Measurements from ENCODE around the gene MYO1D. TPM values are rescaled to one million over a fixed set of nuclear protein-coding genes. Genes with fewer than 3 reads are reported as not detected.

The MYO1D gene
- total RNA-seq, 4 donors from 2014 or later, result 60.4 to 89.0 (median 82.5) TPM

DNA sequence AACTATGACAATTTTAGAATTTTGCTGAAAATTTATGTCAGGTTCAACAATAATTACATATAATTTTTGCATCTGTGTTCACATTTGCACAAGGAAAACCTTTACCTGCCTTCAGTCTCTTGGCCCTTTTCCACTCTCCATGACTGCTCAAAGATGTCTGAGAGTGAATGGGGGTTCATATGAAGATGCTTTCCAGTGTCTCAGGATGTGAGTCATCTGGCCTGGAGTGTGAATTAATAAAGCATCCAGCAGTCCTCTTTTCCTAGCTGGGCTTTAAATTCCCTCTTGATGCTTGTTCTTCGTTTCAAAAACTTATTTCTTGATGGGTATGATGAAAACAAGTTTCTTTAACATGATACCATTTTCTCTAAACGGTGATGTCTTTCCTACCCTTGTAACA, 290.3 kb downstream of the MYO1D start:
- TF ChIP-seq, protein P1, sequence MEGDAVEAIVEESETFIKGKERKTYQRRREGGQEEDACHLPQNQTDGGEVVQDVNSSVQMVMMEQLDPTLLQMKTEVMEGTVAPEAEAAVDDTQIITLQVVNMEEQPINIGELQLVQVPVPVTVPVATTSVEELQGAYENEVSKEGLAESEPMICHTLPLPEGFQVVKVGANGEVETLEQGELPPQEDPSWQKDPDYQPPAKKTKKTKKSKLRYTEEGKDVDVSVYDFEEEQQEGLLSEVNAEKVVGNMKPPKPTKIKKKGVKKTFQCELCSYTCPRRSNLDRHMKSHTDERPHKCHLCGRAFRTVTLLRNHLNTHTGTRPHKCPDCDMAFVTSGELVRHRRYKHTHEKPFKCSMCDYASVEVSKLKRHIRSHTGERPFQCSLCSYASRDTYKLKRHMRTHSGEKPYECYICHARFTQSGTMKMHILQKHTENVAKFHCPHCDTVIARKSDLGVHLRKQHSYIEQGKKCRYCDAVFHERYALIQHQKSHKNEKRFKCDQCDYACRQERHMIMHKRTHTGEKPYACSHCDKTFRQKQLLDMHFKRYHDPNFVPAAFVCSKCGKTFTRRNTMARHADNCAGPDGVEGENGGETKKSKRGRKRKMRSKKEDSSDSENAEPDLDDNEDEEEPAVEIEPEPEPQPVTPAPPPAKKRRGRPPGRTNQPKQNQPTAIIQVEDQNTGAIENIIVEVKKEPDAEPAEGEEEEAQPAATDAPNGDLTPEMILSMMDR (IDR thresholded peaks at IDR 0.05), result no peak
- no peak for TF ChIP-seq POLR2A (IDR thresholded peaks at IDR 0.05)
- H3K4me3 ChIP-seq (ENCODE audit: low read depth, poor library complexity, severe bottlenecking), result no peak overlapping the region
- WGBS, 2 donors, result 61 to 73% methylated on average over 2 of the region's 2 CpGs
- intact Hi-C loops (cut with DNase I; ENCODE audit: low total_unique reads), result no loop called here
- DNase-seq (ENCODE audit: low spot score in 2 of 2), result no peak

DNA sequence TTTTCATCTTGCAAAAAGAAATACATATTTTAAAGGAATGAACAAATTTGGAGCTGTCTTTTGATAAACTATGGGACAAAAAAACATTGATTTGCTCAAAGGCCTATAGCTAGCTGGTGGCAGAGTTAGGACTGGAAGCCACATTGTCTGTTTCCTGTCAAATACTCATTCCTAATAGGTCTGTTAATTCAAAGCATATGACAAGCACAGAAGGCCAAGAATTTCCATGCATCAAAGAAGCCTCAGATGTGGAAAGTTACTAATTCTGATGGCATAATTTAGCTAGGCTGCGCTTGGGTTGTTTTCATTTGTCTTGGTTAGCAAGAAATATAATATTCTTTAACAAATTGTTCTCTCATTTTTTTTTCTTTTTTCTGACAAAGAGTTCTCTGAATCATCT, 292.1 kb downstream of the MYO1D start:
- TF ChIP-seq, protein P1 (IDR thresholded peaks at IDR 0.05), result no peak
- no peak for TF ChIP-seq POLR2A (IDR thresholded peaks at IDR 0.05)
- 78 to 79% methylated on average over 1 of the region's 1 CpG for WGBS, 2 donors
- DNase-seq (ENCODE audit: low spot score in 2 of 2), result no peak
- intact Hi-C loops (cut with DNase I; ENCODE audit: low total_unique reads), result no loop called here
- no peak overlapping the region for H3K4me3 ChIP-seq (ENCODE audit: low read depth, poor library complexity, severe bottlenecking)

DNA sequence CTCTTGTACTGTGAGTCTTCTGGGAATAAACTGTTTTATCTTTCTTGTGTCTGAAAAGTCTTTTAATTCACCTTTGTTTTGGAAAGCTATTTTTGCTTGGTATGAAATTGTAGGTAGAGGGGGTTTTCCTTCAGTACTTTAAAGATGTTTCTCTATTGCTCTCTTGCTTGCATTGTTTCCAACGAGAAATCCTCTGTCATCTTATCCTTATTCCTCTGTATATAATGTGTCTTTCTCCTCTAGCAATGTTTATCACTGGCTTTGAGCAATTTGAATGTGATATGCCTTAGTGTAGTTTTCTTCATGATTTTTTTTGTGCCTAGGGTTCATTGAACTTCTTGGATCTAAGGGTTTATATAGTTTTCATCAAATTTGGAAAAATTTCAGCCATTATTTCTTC, 293.9 kb downstream of the MYO1D start:
- TF ChIP-seq, protein P1 (IDR thresholded peaks at IDR 0.05), result no peak
- no peak for TF ChIP-seq POLR2A (IDR thresholded peaks at IDR 0.05)
- no peak overlapping the region for H3K4me3 ChIP-seq (ENCODE audit: low read depth, poor library complexity, severe bottlenecking)
- 90 to 97% methylated on average over 1 of the region's 1 CpG for WGBS, 2 donors
- intact Hi-C loops (cut with DNase I; ENCODE audit: low total_unique reads), result no loop called here
- DNase-seq (ENCODE audit: low spot score in 2 of 2), result no peak

DNA sequence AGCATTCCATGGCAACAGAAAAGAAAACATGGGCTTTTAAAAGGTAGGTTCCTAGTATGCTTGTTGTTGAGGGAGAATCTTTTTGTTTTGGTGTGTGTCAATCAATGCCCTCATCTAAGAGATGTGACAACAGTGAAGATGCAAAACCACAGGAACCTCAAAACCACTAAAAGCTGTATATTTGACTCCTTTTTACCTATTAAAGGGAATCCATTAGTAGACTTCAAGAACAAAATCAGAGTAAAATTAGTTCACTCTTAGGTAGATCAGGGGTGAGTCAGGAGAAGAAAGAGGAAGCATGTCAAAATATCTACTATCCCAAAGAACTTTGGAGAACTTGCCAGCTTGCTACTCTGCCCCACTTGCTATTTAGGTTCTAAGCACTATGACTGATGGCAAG, 301.1 kb downstream of the MYO1D start:
- intact Hi-C loops (cut with DNase I; ENCODE audit: low total_unique reads), result no loop called here
- H3K4me3 ChIP-seq (ENCODE audit: low read depth, poor library complexity, severe bottlenecking), result no peak overlapping the region
- DNase-seq (ENCODE audit: low spot score in 2 of 2), result no peak
- TF ChIP-seq POLR2A (IDR thresholded peaks at IDR 0.05), result no peak
- TF ChIP-seq, protein P1 (IDR thresholded peaks at IDR 0.05), result no peak

DNA sequence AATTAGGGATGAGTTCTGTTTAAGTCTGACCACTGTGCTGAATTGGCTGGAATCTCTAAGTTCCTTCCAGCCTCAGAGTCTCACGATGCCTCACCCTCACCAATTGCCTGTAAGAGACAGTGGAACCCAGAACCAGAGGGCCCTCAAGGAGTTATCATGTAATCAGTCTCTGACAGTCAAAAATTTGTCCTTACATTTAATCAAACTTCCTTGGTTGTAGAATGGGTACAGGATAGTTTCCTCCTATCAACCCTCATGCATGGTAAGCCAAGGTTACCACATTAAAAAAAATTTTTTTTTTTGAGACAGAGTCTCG, 306.9 kb downstream of the MYO1D start:
- no peak for TF ChIP-seq POLR2A (IDR thresholded peaks at IDR 0.05)
- TF ChIP-seq, protein P1 (IDR thresholded peaks at IDR 0.05), result no peak

DNA sequence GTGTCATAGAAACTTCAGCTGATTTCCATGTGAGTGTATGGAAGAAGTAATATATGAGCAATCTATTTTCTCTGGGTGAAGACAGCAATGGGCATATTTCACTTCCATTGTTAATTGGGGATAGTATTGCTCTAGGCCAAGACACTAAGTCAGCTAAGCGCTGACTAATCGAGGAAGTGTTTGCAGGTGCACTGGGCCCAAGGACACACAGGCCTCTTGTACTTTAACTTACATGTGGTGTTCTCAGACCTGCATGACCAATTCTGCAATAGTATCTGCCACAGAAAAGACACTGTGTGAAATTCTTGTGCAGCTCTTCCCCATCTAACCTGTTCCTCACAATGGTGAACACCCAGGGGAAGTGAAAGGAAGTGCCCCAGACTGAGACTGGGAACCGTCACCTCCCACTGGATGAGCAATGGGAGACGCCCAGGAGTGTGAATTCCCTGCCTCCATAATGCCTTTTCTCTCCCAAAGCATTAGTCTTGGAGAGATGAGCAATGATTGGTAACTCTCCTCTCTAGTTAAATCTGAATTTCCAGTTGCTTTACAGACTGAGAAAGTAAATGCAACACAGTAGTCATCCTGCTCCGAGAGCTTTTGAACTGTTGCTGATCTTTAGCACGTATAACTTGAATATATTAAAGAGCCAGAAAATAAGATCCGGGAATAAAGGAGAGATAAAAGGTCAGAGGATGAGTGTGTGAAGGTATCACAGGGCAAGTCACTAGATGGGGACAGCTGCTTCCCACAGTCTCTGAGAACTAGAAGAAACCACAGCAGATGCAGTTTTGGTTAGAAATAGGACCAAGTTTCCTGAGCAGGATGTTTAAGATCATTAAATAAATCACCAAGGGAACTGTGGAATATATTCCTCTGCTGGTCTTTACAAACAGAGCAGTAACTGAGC, 307.5 kb downstream of the MYO1D start:
- intact Hi-C loops (cut with DNase I; ENCODE audit: low total_unique reads), result no loop called here
- WGBS, 2 donors, result 68 to 72% methylated on average over 7 of the region's 7 CpGs
- no peak overlapping the region for H3K4me3 ChIP-seq (ENCODE audit: low read depth, poor library complexity, severe bottlenecking)
- no peak for DNase-seq (ENCODE audit: low spot score in 2 of 2)
- TF ChIP-seq, protein P1 (IDR thresholded peaks at IDR 0.05), result no peak
- TF ChIP-seq POLR2A (IDR thresholded peaks at IDR 0.05), result no peak

More for the DNA sequence above, 306.9 kb downstream of the MYO1D start:
- no peak overlapping the region for H3K4me3 ChIP-seq (ENCODE audit: low read depth, poor library complexity, severe bottlenecking)
- no peak for DNase-seq (ENCODE audit: low spot score in 2 of 2)
- intact Hi-C loops (cut with DNase I; ENCODE audit: low total_unique reads), result no loop called here
- 75 to 89% methylated on average over 2 of the region's 2 CpGs for WGBS, 2 donors
